HG02884 (cell line): ENCODE data around the gene UGT1A6.

Experiments
- ATAC-seq: cut with Tn5 transposase; IDR thresholded peaks from one replicate; pipeline ENCODE4 v1.9.1; 2021; ENCODE audit warnings: mild to moderate bottlenecking, moderate library complexity; ENCODE audit not compliant: unreplicated experiment

Gene UGT1A6

DNA sequence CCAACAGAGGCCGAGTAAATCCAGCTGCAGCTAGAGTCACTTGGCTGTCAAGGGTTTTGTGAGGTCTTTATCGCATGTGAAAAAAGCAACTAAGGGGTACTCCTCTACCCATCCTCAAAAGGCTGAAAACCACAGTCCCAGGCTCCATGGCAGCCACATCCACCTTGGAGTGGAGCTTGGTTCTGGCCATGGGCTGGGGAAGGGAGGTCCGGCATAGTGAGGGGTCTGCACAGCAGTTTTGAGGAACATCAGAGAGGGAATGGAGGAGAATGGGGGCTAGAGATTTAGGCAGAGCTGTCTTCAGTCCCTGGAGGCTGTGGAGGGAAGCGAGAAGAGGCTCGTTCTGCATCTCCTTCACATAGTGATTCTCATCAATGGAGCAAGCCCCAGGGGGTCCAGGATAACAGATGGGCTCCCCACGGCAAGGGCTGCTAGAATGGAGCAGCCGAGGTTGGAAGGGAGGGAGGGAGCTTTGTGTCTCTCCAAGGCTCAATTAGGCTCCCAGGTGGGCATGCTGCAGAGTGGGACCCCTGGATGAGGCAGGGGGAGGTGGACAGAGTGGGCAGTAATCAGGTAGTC is 106.5 kb downstream of the UGT1A6 start:
- ATAC-seq: no peak

GRCh38 chr2:233799716-233800115 is 107.0 kb downstream of the UGT1A6 start:
- no peak for ATAC-seq

- no peak for ATAC-seq
Measured at GRCh38 chr2:233800208-233800607, 107.5 kb downstream of the UGT1A6 start.

GRCh38 chr2:233801357-233802131 is 108.9 kb downstream of the UGT1A6 start:
- ATAC-seq: no peak

DNA sequence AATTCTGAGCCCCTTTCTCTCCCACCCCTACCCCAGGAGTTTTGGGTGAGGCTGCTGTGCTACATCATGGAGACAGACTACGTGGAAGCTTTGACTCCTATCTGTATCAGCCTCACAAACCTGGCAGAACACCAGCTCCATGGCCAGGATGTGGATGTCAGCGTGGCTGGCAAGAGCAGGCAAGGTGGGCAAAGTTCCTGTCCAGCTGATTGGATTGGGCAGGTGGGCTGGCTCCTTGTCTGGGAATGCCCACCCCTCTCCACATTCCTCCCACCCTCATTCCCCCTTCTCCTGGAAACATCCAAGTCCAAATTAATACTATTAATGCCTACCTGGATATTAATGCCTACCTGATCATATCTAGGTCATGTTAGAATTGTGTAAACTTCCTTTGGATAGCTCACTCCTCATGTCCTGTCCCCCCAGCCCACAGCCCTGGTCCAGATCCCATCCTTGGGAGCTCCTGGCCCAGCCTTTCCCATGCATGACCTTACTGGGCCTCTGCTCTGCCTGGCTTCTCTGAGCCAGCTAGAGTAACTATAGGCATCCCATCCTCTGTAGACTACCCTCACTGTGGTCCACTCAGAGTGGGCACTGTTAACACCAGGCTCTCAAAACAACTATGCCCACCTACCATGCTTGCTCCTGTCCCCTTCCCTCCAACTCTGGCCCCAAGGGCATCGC is 109.6 kb downstream of the UGT1A6 start:
- no peak for ATAC-seq

DNA sequence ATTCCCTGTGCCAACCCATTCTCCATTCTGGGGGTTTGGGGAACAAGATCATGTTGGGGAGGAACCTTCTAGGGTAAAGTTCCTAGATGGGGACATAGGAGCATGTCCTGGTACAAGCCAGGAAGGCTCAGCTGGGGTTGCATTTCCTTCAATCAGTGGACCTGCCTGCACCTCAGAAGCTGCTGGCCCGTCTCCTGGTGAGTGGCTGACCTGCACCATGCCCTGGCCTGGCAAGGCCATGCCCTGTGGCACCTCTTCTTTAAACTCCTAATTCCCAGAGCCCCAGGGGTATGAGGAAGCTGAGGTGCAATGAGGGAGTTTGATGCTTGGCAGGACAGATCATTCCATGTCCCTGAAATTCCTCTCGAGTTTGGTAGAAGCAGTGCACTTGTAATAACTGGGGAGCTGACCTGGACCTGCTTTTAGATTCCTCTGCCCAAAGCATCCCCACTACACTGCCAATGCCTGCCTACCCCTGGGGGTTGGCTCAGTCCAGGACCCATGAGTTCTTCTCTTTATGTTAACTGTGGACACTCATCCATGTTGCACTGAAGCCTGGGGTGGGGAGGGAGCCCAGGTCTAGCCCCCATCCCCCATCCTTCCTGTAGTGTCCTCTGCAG is 110.7 kb downstream of the UGT1A6 start:
- ATAC-seq: no peak

DNA sequence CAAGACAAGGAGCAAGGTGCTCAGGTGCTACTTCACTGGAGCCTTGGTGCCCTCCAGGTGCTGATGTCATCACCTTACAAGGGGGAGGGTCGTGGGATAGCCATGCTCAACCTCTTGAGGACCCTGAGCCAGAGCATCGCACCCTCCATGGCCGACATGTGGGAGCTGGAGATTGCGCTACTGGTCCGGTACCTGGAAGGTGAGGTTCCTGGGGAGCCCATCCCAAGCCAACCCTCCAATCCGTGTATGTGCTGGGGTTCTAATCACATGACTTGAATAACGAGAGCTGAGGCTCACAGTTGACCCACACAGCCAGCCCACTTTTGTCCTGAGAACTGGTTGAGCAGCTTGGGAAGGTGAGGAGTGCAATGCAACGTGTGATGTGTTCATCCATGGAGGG is 111.3 kb downstream of the UGT1A6 start:
- no peak for ATAC-seq

- ATAC-seq: no peak
Measured at GRCh38 chr2:233807215-233807865, 114.7 kb downstream of the UGT1A6 start.

- ATAC-seq: no peak
Measured at GRCh38 chr2:233807966-233808935, 115.6 kb downstream of the UGT1A6 start.

- ATAC-seq: no peak
Measured at GRCh38 chr2:233810385-233810784, 117.7 kb downstream of the UGT1A6 start.

- no peak for ATAC-seq
Measured at GRCh38 chr2:233811087-233811486, 118.4 kb downstream of the UGT1A6 start.

GRCh38 chr2:233811732-233812131 is 119.0 kb downstream of the UGT1A6 start:
- ATAC-seq: no peak

DNA sequence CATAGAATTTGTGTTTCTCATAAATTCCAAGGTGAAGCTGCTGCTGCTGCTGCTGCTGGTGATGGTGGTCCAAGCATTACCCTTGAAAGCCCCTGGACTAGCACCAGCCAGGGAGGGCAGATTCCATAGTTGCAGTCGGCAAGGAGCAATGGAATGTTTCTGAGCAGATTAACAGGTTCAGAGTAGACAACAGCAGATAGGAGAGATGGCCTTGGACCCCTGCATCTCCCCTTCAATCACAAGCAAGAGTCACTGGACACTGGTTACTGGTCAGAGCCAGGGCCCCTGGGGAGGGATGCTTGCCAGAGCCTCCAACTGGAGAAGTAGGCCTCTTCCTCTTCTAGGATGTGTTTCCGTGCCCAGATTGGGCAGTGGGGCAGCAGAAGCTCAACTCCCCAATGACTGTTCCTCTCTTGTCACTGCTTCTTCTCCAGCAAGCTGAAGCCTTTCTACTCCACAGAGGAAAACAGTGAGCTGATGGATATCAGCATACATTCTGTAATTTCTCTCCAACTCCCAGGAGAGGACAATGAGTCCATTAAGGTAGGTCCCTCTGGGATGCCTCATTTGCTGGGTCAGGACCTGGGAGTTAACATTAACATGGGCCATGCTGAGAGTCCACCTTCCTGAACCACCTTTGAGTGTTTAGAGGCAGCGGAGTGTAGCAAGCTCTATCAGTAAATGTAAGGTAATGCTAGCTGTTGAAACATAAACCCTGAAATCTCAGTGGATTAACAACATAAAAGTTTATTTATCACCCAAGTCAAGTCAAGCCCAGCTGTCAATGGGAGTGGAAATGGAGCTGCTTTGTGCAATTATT is 120.8 kb downstream of the UGT1A6 start:
- ATAC-seq: no peak

DNA sequence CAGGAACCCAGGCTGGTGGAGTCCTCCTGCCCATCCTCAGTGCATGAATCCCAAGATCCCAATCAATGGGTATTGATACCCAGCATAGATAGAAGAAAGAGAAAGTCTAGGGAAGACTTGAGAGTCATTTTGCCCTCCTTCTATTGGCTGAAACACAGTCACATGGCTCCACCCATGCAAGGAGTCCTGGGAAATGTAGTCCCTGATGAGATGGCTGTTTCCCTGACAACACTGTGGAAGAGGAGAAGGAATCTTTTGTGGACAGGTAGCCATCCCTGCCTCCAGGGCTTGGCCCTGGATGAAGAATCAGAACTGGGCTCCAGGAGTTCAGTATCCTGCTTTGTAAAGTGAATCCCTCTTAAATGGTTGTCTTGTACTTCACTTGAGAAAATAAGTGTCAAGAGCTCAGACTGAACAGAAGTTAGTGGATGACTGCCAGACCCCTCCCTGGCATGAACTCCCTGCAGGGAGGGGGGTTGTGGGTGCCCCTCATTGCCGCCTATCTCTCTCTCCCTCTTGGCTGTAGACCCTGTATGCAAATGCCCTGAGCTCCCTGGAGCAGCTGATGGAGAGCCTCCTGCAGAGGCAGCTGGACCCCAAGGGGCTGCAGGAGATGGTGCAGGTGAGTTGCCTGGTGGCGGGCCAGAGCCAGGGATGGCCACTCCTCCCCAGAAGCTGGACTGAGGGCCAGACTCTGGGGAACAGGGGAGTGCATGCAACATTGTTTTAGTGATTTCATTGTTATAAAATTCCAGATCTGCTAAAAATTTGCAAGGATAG is 121.6 kb downstream of the UGT1A6 start:
- ATAC-seq: no peak

GRCh38 chr2:233815861-233816260 is 123.2 kb downstream of the UGT1A6 start:
- ATAC-seq: no peak

- no peak for ATAC-seq
Measured at GRCh38 chr2:233816334-233816733, 123.6 kb downstream of the UGT1A6 start.

GRCh38 chr2:233816771-233817170 is 124.1 kb downstream of the UGT1A6 start:
- ATAC-seq: no peak

DNA sequence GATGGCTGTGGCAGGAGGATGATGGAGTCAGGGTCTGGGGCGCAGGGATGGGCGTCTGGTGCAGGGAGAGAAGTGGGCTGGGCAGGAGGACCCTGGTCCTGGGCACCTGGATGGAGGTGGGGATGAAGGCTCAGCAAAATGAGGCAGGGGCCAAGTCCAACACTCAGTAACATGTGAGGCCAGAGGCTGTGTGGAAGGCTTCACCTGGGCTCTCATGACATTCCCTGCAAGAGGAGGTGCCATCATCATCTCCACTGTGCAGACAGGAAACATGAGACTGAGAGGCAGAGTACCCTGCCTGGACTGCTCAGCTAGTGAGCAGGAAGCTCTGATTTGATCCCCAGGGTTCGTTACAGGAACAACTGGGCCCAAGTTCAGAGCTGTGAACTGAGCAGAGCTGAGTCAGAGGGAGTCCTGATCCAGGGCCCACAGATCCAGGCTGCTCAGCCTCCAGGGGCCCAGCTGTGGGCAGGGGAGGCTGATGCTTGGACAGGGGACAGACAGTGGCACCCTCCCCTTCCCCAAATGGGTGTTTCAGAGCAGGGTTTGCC is 124.7 kb downstream of the UGT1A6 start:
- no peak for ATAC-seq
